GM12891 (cell line): ENCODE measurements around the gene EIF2A.

ENCODE experiments used
- PAX5 ChIP-seq: IDR thresholded peaks from 2 replicates; pipeline ENCODE4 v1.6.1; 2011; ENCODE audit warnings: low read length, moderate library complexity, mild to moderate bottlenecking; ENCODE audit not compliant: insufficient read depth, severe bottlenecking
- POLR2A ChIP-seq: IDR thresholded peaks from 2 replicates; pipeline ENCODE4 v1.6.1; 2011; ENCODE audit warnings: low read depth, low read length, control low read depth
- POLR2AphosphoS5 ChIP-seq: IDR thresholded peaks from 2 replicates; pipeline ENCODE4 v1.6.1; 2011; ENCODE audit warnings: low read depth, low read length, control low read depth
- SPI1 ChIP-seq: IDR thresholded peaks from 2 replicates; pipeline ENCODE4 v1.6.1; 2011; ENCODE audit warnings: low read depth, low read length, control low read depth
- TAF1 ChIP-seq: IDR thresholded peaks from 2 replicates; pipeline ENCODE4 v1.6.1; 2011; ENCODE audit warnings: low read depth, low read length, control low read depth

- TF ChIP-seq POLR2AphosphoS5 (no peak), POLR2A (no peak; the same call in 1 of the 2 replicates), TAF1 (no peak), SPI1 (no peak), PAX5 (no peak)
These were observed 73.6 kb downstream of the EIF2A start for GRCh38 chr3:150620002-150620689.
